ENCODE data around the gene MAP4K2.

MAP4K2 gene

GRCh38 chr11:64760759-64761420, 42.1 kb downstream of the MAP4K2 start:
- no peak for DNase-seq (ENCODE audit: low read depth)
- in situ Hi-C loops (cut with HindIII; ENCODE audit: low sequenced_read_pairs) = loop anchor here (25.0 kb wide), 1 partner anchor 101 kb away; no protein-coding TSS in a partner anchor
- no peak overlapping the region for H3K4me3 ChIP-seq (ENCODE audit: low read depth, low read length)
- no peak for TF ChIP-seq CTCF (IDR thresholded peaks at IDR 0.05; ENCODE audit: low read depth, low read length, missing control alignments)

GRCh38 chr11:64759722-64760719, 43.0 kb downstream of the MAP4K2 start, which contains the start of gene PYGM:
TSS of gene PYGM (minus strand) at chr11:64759974. CDS start at chr11:64759898, 76 bp downstream.
- TF ChIP-seq CTCF (IDR thresholded peaks at IDR 0.05; ENCODE audit: low read depth, low read length, missing control alignments) = no peak
- no peak for DNase-seq (ENCODE audit: low read depth)
- in situ Hi-C loops (cut with HindIII; ENCODE audit: low sequenced_read_pairs) = loop anchor here (25.0 kb wide), 1 partner anchor 102 kb away; no protein-coding TSS in a partner anchor
- H3K4me3 ChIP-seq (ENCODE audit: low read depth, low read length) = no peak within 1 kb of the TSS

DNA sequence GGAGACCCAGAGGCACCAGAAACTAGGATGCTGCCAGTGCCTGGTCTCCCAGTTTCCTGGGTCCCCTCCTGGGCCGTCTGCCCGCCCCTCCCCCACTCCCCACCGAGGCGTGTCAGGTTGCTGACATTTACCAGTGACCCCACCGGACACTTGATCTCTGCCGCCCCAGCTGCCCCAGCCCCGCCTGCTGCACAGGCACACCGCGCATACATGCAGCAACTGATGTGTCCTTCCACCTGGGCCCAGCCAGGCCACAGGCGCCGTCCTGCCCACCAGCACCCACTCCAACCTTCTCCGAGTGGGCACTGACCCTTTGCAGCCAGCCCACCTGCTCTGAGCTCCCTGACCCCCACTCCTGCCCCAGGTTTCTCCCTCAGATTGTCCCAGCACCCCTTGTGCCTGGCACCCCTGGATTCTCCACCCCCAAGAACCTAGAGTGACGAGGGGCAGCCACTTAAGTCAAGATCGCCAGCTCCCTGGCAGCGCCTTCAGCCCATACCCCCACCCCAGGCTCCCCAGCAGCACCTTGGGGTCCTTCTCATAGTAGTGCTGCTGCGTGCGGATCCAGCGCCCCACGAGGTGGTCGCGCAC, 43.8 kb downstream of the MAP4K2 start:
- in situ Hi-C loops (cut with HindIII; ENCODE audit: low sequenced_read_pairs) = loop anchor here (25.0 kb wide), 1 partner anchor 103 kb away; no protein-coding TSS in a partner anchor

DNA sequence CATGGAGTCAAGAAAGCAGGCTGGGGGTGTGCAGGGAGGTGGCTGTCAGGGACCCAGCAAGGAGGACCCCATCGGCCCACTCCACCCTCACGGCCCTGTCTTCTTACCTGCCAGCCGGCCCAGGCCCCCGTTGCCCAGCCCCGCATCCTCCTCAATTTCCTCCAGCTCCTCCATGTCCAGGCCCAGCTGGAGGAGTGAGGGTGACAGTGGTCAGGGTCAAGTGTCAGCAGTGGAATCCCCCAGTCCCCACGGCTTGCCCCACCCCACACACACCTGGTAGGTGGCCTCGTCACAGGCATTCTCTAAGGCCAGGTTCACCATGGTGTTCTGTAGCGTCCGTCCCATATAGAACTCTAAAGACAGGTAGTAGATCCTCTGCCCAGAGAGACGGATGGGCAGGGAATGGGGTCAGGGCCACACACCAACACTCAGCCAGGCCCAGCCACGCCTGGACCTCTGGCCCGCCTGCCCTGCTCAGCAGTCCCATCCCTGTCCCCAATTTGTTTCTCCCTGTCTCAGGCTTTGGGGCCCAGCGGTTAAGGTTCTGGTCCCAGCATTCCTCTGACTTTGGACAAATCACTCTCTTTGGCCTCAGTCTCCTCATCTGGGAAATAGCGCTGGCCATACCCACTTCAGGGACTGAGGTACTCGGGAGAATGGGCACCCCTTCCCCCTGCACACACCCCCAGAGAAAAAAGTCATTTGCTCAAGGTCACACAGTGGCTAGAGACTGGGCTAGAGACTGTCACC, 44.5 kb downstream of the MAP4K2 start:
- in situ Hi-C loops (cut with HindIII; ENCODE audit: low sequenced_read_pairs) = loop anchor here (25.0 kb wide), 1 partner anchor 104 kb away; no protein-coding TSS in a partner anchor
- no peak for TF ChIP-seq CTCF (IDR thresholded peaks at IDR 0.05; ENCODE audit: low read depth, low read length, missing control alignments)
- H3K4me3 ChIP-seq (ENCODE audit: low read depth, low read length) = no peak overlapping the region
- DNase-seq (ENCODE audit: low read depth) = no peak

More for the DNA sequence above, 43.8 kb downstream of the MAP4K2 start:
- TF ChIP-seq CTCF (IDR thresholded peaks at IDR 0.05; ENCODE audit: low read depth, low read length, missing control alignments) = no peak
- H3K4me3 ChIP-seq (ENCODE audit: low read depth, low read length) = no peak overlapping the region
- DNase-seq (ENCODE audit: low read depth) = no peak

GRCh38 chr11:64757549-64758329, 45.3 kb downstream of the MAP4K2 start:
- no peak overlapping the region for H3K4me3 ChIP-seq (ENCODE audit: low read depth, low read length)
- DNase-seq (ENCODE audit: low read depth) = no peak
- in situ Hi-C loops (cut with HindIII; ENCODE audit: low sequenced_read_pairs) = loop anchor here (25.0 kb wide), 1 partner anchor 105 kb away; no protein-coding TSS in a partner anchor
- no peak for TF ChIP-seq CTCF (IDR thresholded peaks at IDR 0.05; ENCODE audit: low read depth, low read length, missing control alignments)
